Measurements from ENCODE around the gene CYP2S1. TPM values are rescaled to one million over a fixed set of nuclear protein-coding genes. Genes with fewer than 3 reads are reported as not detected.

The CYP2S1 gene
- total and polyA plus RNA-seq, 9 of the 15 experiments (the other 6 are each of a cell fraction or from before 2014, with no cell fraction given): 0.07 to 1.9 (median 0.41) TPM

DNA sequence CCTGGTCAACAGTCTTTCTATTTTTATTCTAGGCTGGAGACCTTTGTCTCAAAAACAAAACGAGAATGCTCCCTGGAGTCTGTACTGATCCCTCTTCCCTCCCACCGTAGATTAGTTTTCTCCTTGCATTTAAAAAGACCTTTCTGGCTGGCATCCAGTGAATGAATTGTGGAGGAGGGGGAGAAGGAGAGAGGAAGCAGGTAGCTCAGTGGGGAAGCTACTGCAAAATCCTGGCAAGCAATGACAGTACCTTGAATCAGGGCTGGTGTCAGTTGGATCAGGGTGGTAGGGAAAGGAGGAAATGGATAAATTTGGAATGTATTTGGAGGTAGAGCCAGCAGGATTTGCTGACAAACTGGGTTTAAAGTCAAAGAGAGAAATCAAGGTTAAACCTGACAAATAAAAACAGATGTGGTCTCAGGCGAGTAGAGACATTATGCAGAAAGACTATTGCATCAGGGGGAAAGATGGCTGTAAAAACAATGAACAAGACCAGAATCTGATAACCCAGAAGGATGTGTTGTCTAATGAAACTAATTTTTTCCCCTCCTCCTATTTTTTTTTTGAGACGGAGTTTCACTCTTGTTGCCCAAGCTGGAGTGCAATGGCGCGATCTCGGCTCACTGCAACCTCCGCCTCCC lies 3.5 kb upstream of the CYP2S1 start:
- intact Hi-C loops (cut with micrococcal nuclease) (no loop called here), in situ Hi-C loops (cut with MboI) (no loop called here)
- Histone ChIP-seq H3K27ac (ENCODE audit: extremely low read depth, low read depth, low read length) (no peak overlapping the region), H3K36me3 (ENCODE audit: control insufficient read depth, insufficient read depth, low read length) (no peaks in the 10 kb centered on the region), H4K20me1 (replicated peaks; ENCODE audit: control insufficient read depth, insufficient read depth, low read length) (no peaks in the 10 kb centered on the region), H3K79me2 (ENCODE audit: control insufficient read depth, insufficient read depth, low read length) (no peaks in the 10 kb centered on the region), H2AFZ (ENCODE audit: low read depth, low read length) (no peak overlapping the region), H3K4me2 (ENCODE audit: insufficient read depth, low read length) (no peak overlapping the region), H3K4me1 (replicated peaks in 1 of 2; ENCODE audit: control insufficient read depth in 2 of 2, insufficient read depth in 2 of 2, low read length in 2 of 2) (peaks cover 5 to 13% of the 10 kb centered on the region in 2 experiments; a peak in 4 of 5 replicates), H3K9me1 (ENCODE audit: control insufficient read depth, insufficient read depth, low read length) (no peaks in the 10 kb centered on the region), H3K27me3 (ENCODE audit: control insufficient read depth in 2 of 2, insufficient read depth in 2 of 2, low read length in 2 of 2) (peaks cover 4 to 14% of the 10 kb centered on the region in 2 experiments; a peak in 2 of 5 replicates), H3K9ac (ENCODE audit: insufficient read depth in 1 of 2, low read depth in 2 of 2, low read length in 2 of 2) (no peak overlapping the region), H3K9me3 (replicated peaks; ENCODE audit: control insufficient read depth, insufficient read depth, low read depth, low read length) (no peaks in the 10 kb centered on the region), H3K4me3 (no peak overlapping the region)
- no TSS peak for BruUV-seq (replicated peaks)
- TF ChIP-seq NFIC (IDR thresholded peaks at IDR 0.05): peak; percentile 47
- TF ChIP-seq, protein P1, sequence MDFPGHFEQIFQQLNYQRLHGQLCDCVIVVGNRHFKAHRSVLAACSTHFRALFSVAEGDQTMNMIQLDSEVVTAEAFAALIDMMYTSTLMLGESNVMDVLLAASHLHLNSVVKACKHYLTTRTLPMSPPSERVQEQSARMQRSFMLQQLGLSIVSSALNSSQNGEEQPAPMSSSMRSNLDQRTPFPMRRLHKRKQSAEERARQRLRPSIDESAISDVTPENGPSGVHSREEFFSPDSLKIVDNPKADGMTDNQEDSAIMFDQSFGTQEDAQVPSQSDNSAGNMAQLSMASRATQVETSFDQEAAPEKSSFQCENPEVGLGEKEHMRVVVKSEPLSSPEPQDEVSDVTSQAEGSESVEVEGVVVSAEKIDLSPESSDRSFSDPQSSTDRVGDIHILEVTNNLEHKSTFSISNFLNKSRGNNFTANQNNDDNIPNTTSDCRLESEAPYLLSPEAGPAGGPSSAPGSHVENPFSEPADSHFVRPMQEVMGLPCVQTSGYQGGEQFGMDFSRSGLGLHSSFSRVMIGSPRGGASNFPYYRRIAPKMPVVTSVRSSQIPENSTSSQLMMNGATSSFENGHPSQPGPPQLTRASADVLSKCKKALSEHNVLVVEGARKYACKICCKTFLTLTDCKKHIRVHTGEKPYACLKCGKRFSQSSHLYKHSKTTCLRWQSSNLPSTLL (IDR thresholded peaks at IDR 0.05): no peak
- POLR2A ChIA-PET: no interaction called here
- ATAC-seq (no peak), DNase-seq (ENCODE audit: extremely low read depth in 1 of 4, low spot score in 3 of 4) (no peak), FAIRE-seq (no peak)
- WGBS (ENCODE audit: insufficient coverage, low coverage, missing lambda C conversion rate): 40% methylated on average over 8 of the region's 8 CpGs
- CTCF ChIA-PET (ENCODE audit: low intra/inter-chr PET ratio): no interaction called here
